Endothelial cell of umbilical vein (primary cell): ENCODE data around the gene GSTCD. TPM values are rescaled to one million over a fixed set of nuclear protein-coding genes. Genes with fewer than 3 reads are reported as not detected.
A peak's percentile ranks its signal among the peaks of the same experiment; 100 is the strongest.

Source experiments
- BruUV-seq: library from RNA; stranded (reverse); fragments of 400-500 nt; replicated peaks from 2 replicates; lab custom pipeline; 2021; lab: Mats Ljungman, UMichigan
- CTCF ChIA-PET: fragments of 300-600, 350-600 bp; sonication (Branson Sonifier 250); formaldehyde crosslinking; loops from one replicate; lab custom pipeline; 2021; ENCODE audit warnings: antibody characterized with exemption, inconsistent platforms; lab: Charles Lee
- POLR2A ChIA-PET: fragments of 300-600, 350-600 bp; sonication (Branson Sonifier 250); formaldehyde crosslinking; loops from one replicate; lab custom pipeline; 2021; ENCODE audit warnings: antibody characterized with exemption, inconsistent platforms; lab: Charles Lee
- DNase-seq: peaks from one replicate; pipeline ENCODE4 v3.0.0-alpha.2; 2011; ENCODE audit warnings: low read depth, low spot score
- FAIRE-seq: peaks from 2 replicates; lab custom pipeline; 2011; peaks lifted over from hg19 to GRCh38; lab: Jason Lieb, UNC
- H2AFZ ChIP-seq: 2 replicates; pipeline ENCODE4 v1.6.0; 2012; ENCODE audit warnings: low read depth, low read length, control low read depth, inconsistent platforms
- H3K27ac ChIP-seq: 2 replicates; pipeline ENCODE4 v1.5.1; 2011; ENCODE audit warnings: low read depth, mild to moderate bottlenecking, control low read depth, low read length, moderate library complexity; ENCODE audit not compliant: insufficient read depth
- H3K27me3 ChIP-seq, 2 experiments: 2 replicates each; pipeline versions ENCODE4 v1.6.0 to v1.6.1; 2011; ENCODE audit warnings: low read length in 2 of 2, mixed read lengths in 1 of 2; ENCODE audit not compliant: control insufficient read depth in 2 of 2, insufficient read depth in 2 of 2
- H3K36me3 ChIP-seq, 2 experiments: 2 replicates in 1 of 2; 3 replicates in 1 of 2; pipeline ENCODE4 v1.5.1; 2011; ENCODE audit warnings: low read length in 2 of 2, mild to moderate bottlenecking in 1 of 2, moderate library complexity in 1 of 2; ENCODE audit not compliant: control insufficient read depth in 2 of 2, insufficient read depth in 2 of 2; ENCODE audit errors: extremely low read depth in 1 of 2
- H3K4me1 ChIP-seq: 3 replicates; pipeline ENCODE4 v1.5.1; 2011; ENCODE audit warnings: mild to moderate bottlenecking, low read length; ENCODE audit not compliant: control insufficient read depth, insufficient read depth; ENCODE audit errors: extremely low read depth
- H3K4me2 ChIP-seq: 2 replicates; pipeline ENCODE4 v1.6.1; 2011; ENCODE audit warnings: low read length, control low read depth, mixed read lengths; ENCODE audit not compliant: insufficient read depth
- H3K4me3 ChIP-seq, 3 experiments: fragments of 200-600 bp in 1 of 3; sonication (generic), shearing (Covaris generic) in 1 of 3; replicated peaks in 1 of 3; 2 replicates each; pipeline ENCODE4 v1.5.1; 2011 to 2016; ENCODE audit warnings: control low read depth in 3 of 3, low read length in 3 of 3, mild to moderate bottlenecking in 2 of 3, inconsistent platforms in 1 of 3, low read depth in 1 of 3, moderate library complexity in 1 of 3; ENCODE audit not compliant: insufficient read depth in 1 of 3
- H3K79me2 ChIP-seq: 2 replicates; pipeline ENCODE4 v1.6.0; 2012; ENCODE audit warnings: low read length, inconsistent platforms; ENCODE audit not compliant: control insufficient read depth, insufficient read depth
- H3K9ac ChIP-seq: replicated peaks from 2 replicates; pipeline ENCODE3; 2011; ENCODE audit warnings: low read length, control low read depth; ENCODE audit not compliant: insufficient read depth; ENCODE audit errors: extremely low read depth
- H3K9me1 ChIP-seq: replicated peaks from 3 replicates; pipeline ENCODE4 v1.6.0; 2011; ENCODE audit warnings: mild to moderate bottlenecking, low read length; ENCODE audit not compliant: control insufficient read depth, insufficient read depth; ENCODE audit errors: extremely low read depth
- H3K9me3 ChIP-seq: replicated peaks from 2 replicates; pipeline ENCODE4 v1.5.1; 2012; ENCODE audit warnings: low read length, inconsistent platforms; ENCODE audit not compliant: control insufficient read depth, insufficient read depth
- H4K20me1 ChIP-seq: replicated peaks from 2 replicates; pipeline ENCODE3; 2011; ENCODE audit warnings: mild to moderate bottlenecking, low read length; ENCODE audit not compliant: control insufficient read depth, insufficient read depth; ENCODE audit errors: extremely low read depth
- CTCF ChIP-seq, 2 donors: IDR thresholded peaks; 1 replicate in 1 of 2; 2 replicates in 1 of 2; pipeline ENCODE4 v1.5.1; 2011; ENCODE audit warnings: low read length in 2 of 2, mild to moderate bottlenecking in 2 of 2, moderate library complexity in 2 of 2, control low read depth in 1 of 2, inconsistent platforms in 1 of 2, low read depth in 1 of 2; ENCODE audit not compliant: insufficient read depth in 1 of 2; ENCODE audit errors: extremely low read depth in 1 of 2
- EZH2 ChIP-seq: IDR thresholded peaks from 2 replicates; pipeline ENCODE4 v1.6.1; 2012; ENCODE audit warnings: borderline replicate concordance, low read depth, mild to moderate bottlenecking, moderate library complexity, low read length, inconsistent platforms; ENCODE audit not compliant: severe bottlenecking
- FOS ChIP-seq: IDR thresholded peaks from 2 replicates; pipeline ENCODE4 v1.6.1; 2011; ENCODE audit warnings: mild to moderate bottlenecking, low read length, moderate library complexity, borderline replicate concordance; ENCODE audit not compliant: insufficient read depth
- JUN ChIP-seq: IDR thresholded peaks from 2 replicates; pipeline ENCODE4 v1.6.1; 2011; ENCODE audit warnings: borderline replicate concordance, low read depth; ENCODE audit not compliant: insufficient read length, insufficient read depth
- MYC ChIP-seq: IDR thresholded peaks from one replicate; pipeline ENCODE4 v1.6.1; 2011; ENCODE audit warnings: mild to moderate bottlenecking, low read depth, low read length
- dilution Hi-C: fragments of 300-500 bp; cut with MboI; formaldehyde crosslinking; loops from one replicate; pipeline ENCODE4 v1.15.0; 2019; ENCODE audit warnings: low sequenced_read_pairs; ENCODE audit not compliant: extremely low pct_ligation_motif_present
- intact Hi-C: fragments of 100-400 bp; cut with micrococcal nuclease; formaldehyde crosslinking; loops from one replicate; pipeline ENCODE4 v1.10.0; 2022
- polyA plus RNA-seq, 4 experiments: library from polyadenylated mRNA; depleted of rRNA in 3 of 4; stranded (reverse) in 3 of 4; unstranded in 1 of 4; fragments of >200 nt; gene quantifications; 2 replicates each; pipeline versions ENCODE4 v1.2.1 to v1.2.3, GENCODE V29; 2011 to 2012; ENCODE audit warnings: missing spikeins in 1 of 4
- total RNA-seq: library from RNA; stranded (reverse); gene quantifications from 2 replicates; pipeline ENCODE4 v1.2.3, GENCODE V29; 2021
- TF ChIP-seq, protein P1 (sequence below): IDR thresholded peaks from 2 replicates; pipeline ENCODE4 v1.6.1; 2011; ENCODE audit not compliant: insufficient read depth, insufficient read length

The GSTCD gene
- total and polyA plus RNA-seq, 2 donors (not counting 3 experiments of a cell fraction or from before 2014, with no cell fraction given) = 3.3 to 11.3 TPM

DNA sequence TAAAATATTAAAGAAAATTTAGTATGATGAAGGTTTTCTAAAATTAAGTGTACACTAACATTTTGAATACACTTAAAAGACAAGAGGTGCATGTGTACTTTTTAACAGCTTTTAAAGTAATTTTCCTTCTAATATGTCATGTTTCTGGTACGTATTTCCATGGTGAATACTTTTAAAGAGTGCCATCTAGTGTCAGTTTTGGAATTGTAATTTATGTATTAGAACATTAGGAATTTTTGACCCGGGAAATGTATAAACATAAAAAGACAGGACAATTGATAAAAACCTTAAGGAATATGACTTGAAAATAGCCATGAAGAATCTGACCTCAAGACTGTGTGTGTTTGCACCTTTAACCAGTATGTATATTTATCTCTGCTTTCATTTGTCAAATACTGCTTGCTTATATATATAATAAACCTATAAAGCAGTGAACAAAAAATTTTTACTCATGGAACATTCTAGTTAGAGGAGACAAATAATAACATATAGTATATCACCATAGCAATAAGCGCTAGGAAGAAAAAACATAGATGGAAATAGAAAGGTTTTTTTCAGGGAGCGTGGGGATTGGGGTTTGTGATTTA lies 7.2 kb downstream of the GSTCD start:
- DNase-seq (peak; percentile 64), FAIRE-seq (peak; percentile 4)
- Histone ChIP-seq H3K9ac (no peak overlapping the region), H3K27ac (no peak overlapping the region), H3K4me3 (no peak overlapping the region), H3K27me3 (no peaks in the 10 kb centered on the region), H2AFZ (no peak overlapping the region), H3K79me2 (peaks cover 11% of the 10 kb centered on the region), H3K9me3 (no peaks in the 10 kb centered on the region), H3K36me3 (no peaks in the 10 kb centered on the region), H3K4me1 (no peaks in the 10 kb centered on the region), H4K20me1 (no peaks in the 10 kb centered on the region), H3K4me2 (no peak overlapping the region), H3K9me1 (no peaks in the 10 kb centered on the region)
- ChIA-PET CTCF (interaction anchor here (0.7 to 3.1 kb wide), 39 partner anchors 10 to 585 kb away, joined by 3 to 85 read pairs (median 4); partner anchors contain the start of gene PPA2), POLR2A (no interaction called here)
- intact Hi-C loops = loop anchor here (1.0 to 10.0 kb wide), 4 partner anchors 194 to 487 kb away; no protein-coding TSS in a partner anchor
- TF ChIP-seq JUN = no peak
- no peak for TF ChIP-seq MYC
- no peak for TF ChIP-seq FOS
- TF ChIP-seq EZH2 = no peak
- TF ChIP-seq, protein P1, sequence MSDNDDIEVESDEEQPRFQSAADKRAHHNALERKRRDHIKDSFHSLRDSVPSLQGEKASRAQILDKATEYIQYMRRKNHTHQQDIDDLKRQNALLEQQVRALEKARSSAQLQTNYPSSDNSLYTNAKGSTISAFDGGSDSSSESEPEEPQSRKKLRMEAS = no peak
- TF ChIP-seq CTCF (IDR thresholded peaks at IDR 0.05; ENCODE audit: extremely low read depth in 1 of 2, insufficient read depth in 1 of 2, low read depth in 1 of 2, low read length in 2 of 2) = peak; percentile 12 to 27
- BruUV-seq = no TSS peak
- dilution Hi-C loops = no loop called here
